HepG2 (cell line): Measurements from ENCODE around the gene ADAMTS12. TPM values are rescaled to one million over a fixed set of nuclear protein-coding genes. Genes with fewer than 3 reads are reported as not detected.

Experiments used
- ATAC-seq: fragments of 200-7000 bp; cut with Tn5 transposase; 3 replicates; pipeline ENCODE4 v1.9.1; 2020; ENCODE audit warnings: mild to moderate bottlenecking, moderate library complexity
- BruUV-seq: library from RNA; stranded (reverse); fragments of 400-500 nt; replicated peaks from 2 replicates; lab custom pipeline; 2021; lab: Mats Ljungman, UMichigan
- CTCF ChIA-PET: fragments of 300-600 bp; formaldehyde crosslinking; extraction: SDS; loops from one replicate; lab custom pipeline; 2021; ENCODE audit warnings: low total read pairs, inconsistent platforms, low intra/inter-chr PET ratio; lab: Yijun Ruan, JAX
- POLR2A ChIA-PET: fragments of 350-600 bp; sonication (Branson Sonifier 250); formaldehyde crosslinking; loops from one replicate; lab custom pipeline; 2020; ENCODE audit warnings: antibody characterized with exemption, inconsistent platforms; lab: Yijun Ruan, JAX
- DNase-seq: peaks from one replicate; pipeline ENCODE4 v3.0.0-alpha.2; 2015; ENCODE audit warnings: low spot score
- FAIRE-seq: peaks from 3 replicates; lab custom pipeline; 2011; peaks lifted over from hg19 to GRCh38; lab: Jason Lieb, UNC
- H2AFZ ChIP-seq: one replicate; pipeline ENCODE4 v1.6.1; 2011; ENCODE audit warnings: low read length, inconsistent platforms
- H3K27ac ChIP-seq: fragments of 300-600 bp; 3 replicates; pipeline ENCODE4 v1.8.0; 2011; ENCODE audit warnings: mixed run types, mild to moderate bottlenecking, mixed read lengths, low read length, inconsistent platforms; ENCODE audit not compliant: insufficient read depth; ENCODE audit errors: extremely low read length
- H3K27me3 ChIP-seq, 2 experiments: fragments of 200-600 bp in 1 of 2; 2 replicates in 1 of 2; 3 replicates in 1 of 2; pipeline versions ENCODE4 v1.6.0 to v1.8.0; 2011; ENCODE audit warnings: low read length in 2 of 2, mild to moderate bottlenecking in 2 of 2, moderate library complexity in 2 of 2, inconsistent platforms in 1 of 2; ENCODE audit not compliant: insufficient read depth in 2 of 2, control insufficient read depth in 1 of 2
- H3K36me3 ChIP-seq, 2 experiments: fragments of 200-600 bp in 1 of 2; replicated peaks in 1 of 2; 2 replicates in 1 of 2; 3 replicates in 1 of 2; pipeline versions ENCODE4 v1.5.1 to v1.8.0; 2011; ENCODE audit warnings: low read length in 2 of 2, inconsistent platforms in 1 of 2; ENCODE audit not compliant: insufficient read depth in 2 of 2, control insufficient read depth in 1 of 2
- H3K4me1 ChIP-seq: 2 replicates; pipeline ENCODE4 v1.5.1; 2012; ENCODE audit warnings: low read length, inconsistent platforms; ENCODE audit not compliant: insufficient read depth
- H3K4me2 ChIP-seq: 2 replicates; pipeline ENCODE4 v1.6.0; 2011; ENCODE audit warnings: low read depth, low read length, inconsistent platforms
- H3K4me3 ChIP-seq, 3 experiments: fragments of 200-600 bp in 1 of 3; sonication (generic), shearing (Covaris generic) in 1 of 3; replicated peaks in 1 of 3; 2 replicates each; pipeline ENCODE4 v1.5.1; 2011 to 2016; ENCODE audit warnings: low read length in 3 of 3, inconsistent platforms in 2 of 3, low read depth in 2 of 3, mild to moderate bottlenecking in 2 of 3, control low read depth in 1 of 3, mixed read lengths in 1 of 3; ENCODE audit not compliant: insufficient read depth in 1 of 3
- H3K79me2 ChIP-seq: one replicate; pipeline ENCODE4 v1.6.1; 2011; ENCODE audit warnings: low read length, inconsistent platforms; ENCODE audit not compliant: insufficient read depth
- H3K9ac ChIP-seq: 2 replicates; pipeline ENCODE4 v1.6.0; 2011; ENCODE audit warnings: mild to moderate bottlenecking, low read depth, low read length, inconsistent platforms; ENCODE audit not compliant: insufficient read depth
- H3K9me3 ChIP-seq: 2 replicates; pipeline ENCODE4 v1.5.1; 2012; ENCODE audit warnings: mild to moderate bottlenecking, low read length
- H4K20me1 ChIP-seq: 2 replicates; pipeline ENCODE4 v1.6.0; 2011; ENCODE audit warnings: inconsistent platforms, mild to moderate bottlenecking, low read length, moderate library complexity; ENCODE audit not compliant: insufficient read depth
- ASH2L ChIP-seq: fragments of 300-600, 200-600 bp; sonication (generic); IDR thresholded peaks from 2 replicates; pipeline ENCODE4 v1.7.0; 2017; ENCODE audit warnings: low read depth, mild to moderate bottlenecking, moderate library complexity, mixed read lengths, low read length; ENCODE audit not compliant: insufficient read length
- E2F2 ChIP-seq: sonication (generic); formaldehyde crosslinking; IDR thresholded peaks from 2 replicates; pipeline ENCODE4 v1.4.0; 2020; ENCODE audit warnings: missing genetic modification reagents, borderline replicate concordance
- FOXA1 ChIP-seq, 2 experiments: fragments of 450-650 bp in 1 of 2; sonication (generic) in 1 of 2; formaldehyde crosslinking in 1 of 2; IDR thresholded peaks; 2 replicates each; pipeline versions ENCODE4 v1.4.0 to v1.6.1; 2016 to 2020; ENCODE audit warnings: missing genetic modification reagents in 1 of 2
- HNF1A ChIP-seq, 2 experiments: sonication (generic) in 1 of 2; formaldehyde crosslinking in 1 of 2; IDR thresholded peaks; 2 replicates each; pipeline versions ENCODE4 v1.4.0 to v1.6.1; 2016 to 2020; ENCODE audit warnings: borderline replicate concordance in 1 of 2, low read depth in 1 of 2, mild to moderate bottlenecking in 1 of 2, missing genetic modification reagents in 1 of 2
- MED13 ChIP-seq: sonication (generic); formaldehyde crosslinking; IDR thresholded peaks from 2 replicates; pipeline ENCODE4 v1.5.0; 2020; ENCODE audit warnings: missing genetic modification reagents
- SALL1 ChIP-seq: sonication (generic); formaldehyde crosslinking; IDR thresholded peaks from 2 replicates; pipeline ENCODE4 v1.8.0; 2022; ENCODE audit warnings: mild to moderate bottlenecking, missing genetic modification reagents
- SMARCC2 ChIP-seq: fragments of 450-650 bp; IDR thresholded peaks from 2 replicates; pipeline ENCODE4 v1.6.1; 2017; ENCODE audit warnings: antibody characterized with exemption, mild to moderate bottlenecking
- SMC3 ChIP-seq: IDR thresholded peaks from 2 replicates; pipeline ENCODE4 v1.6.1; 2011; ENCODE audit warnings: low read length, improper control_type of control experiment
- STAT5B ChIP-seq: sonication (generic); formaldehyde crosslinking; IDR thresholded peaks from 2 replicates; pipeline ENCODE4 v1.4.0; 2020; ENCODE audit warnings: missing genetic modification reagents
- TGIF2 ChIP-seq: IDR thresholded peaks from 2 replicates; pipeline ENCODE4 v1.6.1; 2016; ENCODE audit warnings: control low read depth, missing compliant biosample characterization
- ZNF138 ChIP-seq: sonication (generic); formaldehyde crosslinking; IDR thresholded peaks from 2 replicates; pipeline ENCODE4 v1.5.0; 2020; ENCODE audit warnings: mild to moderate bottlenecking, low read depth, missing genetic modification reagents
- ZNF563 ChIP-seq: sonication (generic); formaldehyde crosslinking; IDR thresholded peaks from 2 replicates; pipeline ENCODE4 v1.8.0; 2022; ENCODE audit warnings: mild to moderate bottlenecking, moderate library complexity, missing genetic modification reagents
- ZNF776 ChIP-seq: sonication (generic); formaldehyde crosslinking; IDR thresholded peaks from 2 replicates; pipeline ENCODE4 v1.4.0; 2020; ENCODE audit warnings: mild to moderate bottlenecking, missing genetic modification reagents
- ZSCAN31 ChIP-seq: sonication (generic); formaldehyde crosslinking; IDR thresholded peaks from 2 replicates; pipeline ENCODE4 v1.5.0; 2020; ENCODE audit warnings: low read depth, mild to moderate bottlenecking, missing genetic modification reagents
- WGBS: methylation state at CpG from one replicate; pipeline ENCODE4 v1.1.6; 2017; ENCODE audit warnings: low lambda C conversion rate; 5-methylcytosine and 5-hydroxymethylcytosine counted together
- in situ Hi-C: cut with HindIII; loops from 2 replicates; pipeline ENCODE4 v1.10.0; 2017; ENCODE audit warnings: low pct_unique_long_range_greater_than_20kb; ENCODE audit not compliant: extremely low pct_ligation_motif_present
- intact Hi-C: fragments of 100-400 bp; cut with micrococcal nuclease; formaldehyde crosslinking; loops from one replicate; pipeline ENCODE4 v1.10.0; 2022; ENCODE audit not compliant: unreplicated experiment
- polyA plus RNA-seq, 8 experiments: library from polyadenylated mRNA; depleted of rRNA in 3 of 8; stranded (reverse) in 7 of 8; unstranded in 1 of 8; fragments of >200 nt; fragmentation: Illumina TruSeq in 4 of 8; extraction: Trizol in 4 of 8; gene quantifications; 2 replicates each; pipeline versions ENCODE4 v1.2.1 to v1.2.3, GENCODE V29; 2011 to 2016; ENCODE audit warnings: low read depth in 4 of 8, missing spikeins in 1 of 8, mixed read lengths in 1 of 8; ENCODE audit not compliant: insufficient read depth in 1 of 8
- total RNA-seq, 5 experiments: library from RNA; depleted of rRNA; stranded (reverse); fragments of >200 nt; fragmentation: Illumina TruSeq; extraction: Trizol; gene quantifications; 2 replicates each; pipeline ENCODE4 v1.2.3, GENCODE V29; 2016; ENCODE audit warnings: low read depth in 1 of 5

The ADAMTS12 gene
- total and polyA plus RNA-seq, 2 of the 13 experiments (the other 11 are each of a cell fraction or from before 2014, with no cell fraction given): 0.03 TPM; not detected in 1

GRCh38 chr5:33834334-33834733 is 57.5 kb downstream of the ADAMTS12 start:
- Histone ChIP-seq H3K27me3 (no peaks in the 10 kb centered on the region), H4K20me1 (no peaks in the 10 kb centered on the region), H3K4me1 (no peaks in the 10 kb centered on the region), H3K9me3 (no peaks in the 10 kb centered on the region), H3K4me3 (no peak overlapping the region), H3K27ac (no peak overlapping the region), H3K36me3 (no peaks in the 10 kb centered on the region), H3K79me2 (no peaks in the 10 kb centered on the region), H3K4me2 (no peak overlapping the region), H2AFZ (no peak overlapping the region), H3K9ac (no peak overlapping the region)
- WGBS: 0% methylated on average over 2 of the region's 2 CpGs
- DNase-seq (no peak), ATAC-seq (no peak), FAIRE-seq (no peak)
- TF ChIP-seq SMARCC2: no peak
- TF ChIP-seq E2F2: no peak
- TF ChIP-seq FOXA1 (IDR thresholded peaks at IDR 0.05): no peak
- no peak for TF ChIP-seq FOXA1 (CRISPR knock-in tag; IDR thresholded peaks at IDR 0.05)
- no peak for TF ChIP-seq STAT5B
- no peak for TF ChIP-seq ASH2L
- TF ChIP-seq ZNF563 (CRISPR knock-in tag): no peak
- intact Hi-C loops: no loop called here
- no TSS peak for BruUV-seq
- in situ Hi-C loops: no loop called here
- ChIA-PET POLR2A (no interaction called here), CTCF (no interaction called here)

GRCh38 chr5:33833237-33833575 is 58.6 kb downstream of the ADAMTS12 start:
- BruUV-seq: no TSS peak
- POLR2A ChIA-PET: no interaction called here
- no peaks in the 10 kb centered on the region for H3K4me1 ChIP-seq
- H3K27ac ChIP-seq: no peak overlapping the region
- H3K79me2 ChIP-seq: no peaks in the 10 kb centered on the region
- H4K20me1 ChIP-seq: no peaks in the 10 kb centered on the region
- in situ Hi-C loops: no loop called here
- no peak overlapping the region for H3K4me3 ChIP-seq
- no peak for FAIRE-seq
- no peaks in the 10 kb centered on the region for H3K36me3 ChIP-seq
- intact Hi-C loops: no loop called here
- DNase-seq: no peak
- whole genome bisulfite sequencing: 0% methylated on average over 1 of the region's 1 CpG
- no peaks in the 10 kb centered on the region for H3K27me3 ChIP-seq
- CTCF ChIA-PET: no interaction called here
- H3K9ac ChIP-seq: no peak overlapping the region
- no peak overlapping the region for H3K4me2 ChIP-seq
- no peak overlapping the region for H2AFZ ChIP-seq
- H3K9me3 ChIP-seq: no peaks in the 10 kb centered on the region
- no peak for ATAC-seq
- TF ChIP-seq ZNF776 (CRISPR knock-in tag) (no peak), MED13 (CRISPR knock-in tag) (no peak), ZSCAN31 (CRISPR knock-in tag) (no peak), ZNF138 (no peak), SALL1 (CRISPR knock-in tag) (no peak), TGIF2 (CRISPR knock-in tag) (no peak), HNF1A (IDR thresholded peaks at IDR 0.05; ENCODE audit: low read depth) (no peak), HNF1A (CRISPR knock-in tag; IDR thresholded peaks at IDR 0.05; ENCODE audit: borderline replicate concordance) (no peak), SMC3 (no peak)
